GM10266 (cell line): Measurements from ENCODE around the gene PLEKHG7.

Experiments used
- DNase-seq: peaks from one replicate; pipeline ENCODE4 v3.0.0; 2012; ENCODE audit errors: extremely low spot score
- TF ChIP-seq, protein P1 (sequence below): IDR thresholded peaks from 2 replicates; pipeline ENCODE4 v1.5.1; 2012; ENCODE audit warnings: mild to moderate bottlenecking, low read depth; ENCODE audit not compliant: control insufficient read depth, insufficient read depth; ENCODE audit errors: missing control alignments

PLEKHG7 gene

DNA sequence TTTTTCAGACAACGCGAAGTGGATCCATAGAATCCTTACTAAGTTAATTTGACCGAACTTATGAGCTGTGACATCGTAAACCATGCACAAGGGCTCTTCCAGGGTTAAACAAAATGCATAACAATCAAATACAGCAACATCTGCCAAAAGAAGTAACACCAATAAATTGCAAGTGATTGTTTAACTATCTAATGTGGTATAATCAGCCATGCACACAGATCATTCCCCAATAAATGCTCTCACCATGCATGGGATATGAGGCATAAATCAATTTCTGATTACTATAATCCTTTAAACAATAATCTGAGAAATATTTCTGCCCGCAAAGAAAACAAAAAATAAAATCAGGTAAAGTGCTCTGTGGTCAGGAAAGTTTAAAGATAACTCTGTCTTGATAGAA lies 7.7 kb upstream of the PLEKHG7 start:
- no peak for DNase-seq
- TF ChIP-seq, protein P1, sequence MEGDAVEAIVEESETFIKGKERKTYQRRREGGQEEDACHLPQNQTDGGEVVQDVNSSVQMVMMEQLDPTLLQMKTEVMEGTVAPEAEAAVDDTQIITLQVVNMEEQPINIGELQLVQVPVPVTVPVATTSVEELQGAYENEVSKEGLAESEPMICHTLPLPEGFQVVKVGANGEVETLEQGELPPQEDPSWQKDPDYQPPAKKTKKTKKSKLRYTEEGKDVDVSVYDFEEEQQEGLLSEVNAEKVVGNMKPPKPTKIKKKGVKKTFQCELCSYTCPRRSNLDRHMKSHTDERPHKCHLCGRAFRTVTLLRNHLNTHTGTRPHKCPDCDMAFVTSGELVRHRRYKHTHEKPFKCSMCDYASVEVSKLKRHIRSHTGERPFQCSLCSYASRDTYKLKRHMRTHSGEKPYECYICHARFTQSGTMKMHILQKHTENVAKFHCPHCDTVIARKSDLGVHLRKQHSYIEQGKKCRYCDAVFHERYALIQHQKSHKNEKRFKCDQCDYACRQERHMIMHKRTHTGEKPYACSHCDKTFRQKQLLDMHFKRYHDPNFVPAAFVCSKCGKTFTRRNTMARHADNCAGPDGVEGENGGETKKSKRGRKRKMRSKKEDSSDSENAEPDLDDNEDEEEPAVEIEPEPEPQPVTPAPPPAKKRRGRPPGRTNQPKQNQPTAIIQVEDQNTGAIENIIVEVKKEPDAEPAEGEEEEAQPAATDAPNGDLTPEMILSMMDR: no peak

DNA sequence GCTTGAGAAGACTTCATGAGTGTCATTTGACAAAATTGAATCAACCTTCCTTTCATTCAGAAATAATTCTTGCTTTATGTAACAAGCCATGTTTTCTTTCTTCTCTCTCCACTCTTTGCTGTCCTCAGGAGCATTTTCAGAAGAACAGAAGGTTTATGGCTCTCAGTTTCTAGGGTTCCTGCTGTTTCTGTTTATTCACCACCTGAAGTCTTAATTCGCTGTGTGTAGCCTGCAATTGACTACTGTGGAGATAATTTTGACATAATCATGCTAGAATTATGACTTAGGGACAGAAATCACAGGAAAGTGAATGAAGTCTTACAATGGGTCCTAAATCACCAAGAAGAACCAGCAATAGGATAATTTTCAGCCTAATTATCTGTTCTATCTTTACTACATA lies 7.2 kb upstream of the PLEKHG7 start:
- TF ChIP-seq, protein P1: no peak
- DNase-seq: no peak

DNA sequence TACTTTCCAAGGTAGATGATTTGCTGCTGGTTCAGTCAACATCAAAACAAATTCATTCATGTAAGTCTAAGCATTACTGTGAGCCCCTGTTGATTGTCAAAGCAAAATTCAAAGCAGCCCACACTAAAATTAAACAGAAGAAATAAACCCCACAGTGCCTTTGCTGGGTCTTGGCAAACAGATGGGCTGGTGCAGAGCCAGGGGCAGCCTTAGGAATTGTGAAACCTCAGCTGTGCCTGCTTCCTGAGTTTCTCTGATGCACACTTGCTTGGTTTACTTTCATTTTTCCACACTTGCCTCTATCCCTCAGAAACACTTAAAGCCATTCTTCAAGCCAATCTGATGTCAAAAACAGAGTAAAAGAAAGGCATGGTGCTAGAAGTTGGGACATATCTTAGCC lies 6.6 kb upstream of the PLEKHG7 start:
- TF ChIP-seq, protein P1: no peak

DNA sequence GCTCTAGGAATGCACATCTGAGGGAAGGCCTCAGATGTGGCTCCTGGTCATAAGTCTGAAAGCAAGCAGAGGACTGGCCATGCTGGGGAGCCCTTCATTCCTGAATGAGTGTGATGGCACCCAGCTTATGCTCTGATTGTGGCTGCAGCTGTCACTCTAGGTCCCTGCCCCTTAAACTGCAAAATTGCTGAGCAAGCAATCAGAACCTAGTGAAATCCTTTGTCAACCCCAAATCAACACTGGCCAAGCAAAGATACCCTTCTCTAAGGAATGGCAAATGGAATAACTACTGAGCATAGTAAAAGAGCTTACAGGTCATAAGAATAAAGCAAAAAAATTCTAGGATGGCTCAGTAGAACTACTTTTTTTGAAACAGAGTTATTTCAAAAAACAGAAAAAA lies 4.3 kb upstream of the PLEKHG7 start:
- DNase-seq: no peak
- TF ChIP-seq, protein P1: no peak

More for the DNA sequence above, 6.6 kb upstream of the PLEKHG7 start:
- DNase-seq: no peak

DNA sequence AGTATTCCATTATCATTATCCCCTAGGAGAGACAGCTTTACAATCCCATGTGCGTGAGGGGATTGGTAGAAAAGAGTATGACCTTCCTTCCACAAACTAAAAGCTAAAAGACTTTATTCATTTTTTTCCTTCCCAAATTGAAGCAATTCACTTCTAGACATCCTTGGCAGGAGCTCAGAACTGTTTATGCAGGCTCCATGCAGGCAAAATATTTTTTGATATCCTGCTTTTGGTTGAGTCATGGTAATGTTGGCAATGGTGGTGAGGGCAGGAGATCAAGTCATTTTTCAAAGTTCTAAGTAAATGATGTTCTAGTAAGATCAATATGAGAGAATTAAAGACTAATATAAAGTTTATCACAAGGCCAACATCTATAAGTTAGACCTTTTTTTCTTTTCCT lies 1.3 kb upstream of the PLEKHG7 start:
- DNase-seq: no peak
- TF ChIP-seq, protein P1: no peak

DNA sequence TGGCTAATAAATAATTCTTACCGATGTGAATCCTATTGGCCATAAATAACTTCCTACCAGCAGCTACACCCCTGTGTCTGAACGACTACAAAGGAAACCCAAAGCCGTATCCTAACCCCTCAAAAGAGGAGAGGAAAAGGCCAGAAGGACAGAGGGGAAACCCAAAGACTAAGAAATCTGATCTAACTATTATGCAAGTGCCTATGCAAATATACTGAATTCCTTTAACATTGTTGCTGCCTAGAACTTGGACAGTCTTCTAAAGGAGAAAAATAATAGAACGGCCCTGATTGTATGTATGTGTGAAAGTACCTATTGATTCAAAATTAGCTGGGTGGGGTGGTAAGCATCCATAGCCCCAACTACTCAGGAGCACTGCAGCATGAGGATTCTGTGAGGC lies 997 bp downstream of the PLEKHG7 start:
- TF ChIP-seq, protein P1: no peak
- no peak for DNase-seq

DNA sequence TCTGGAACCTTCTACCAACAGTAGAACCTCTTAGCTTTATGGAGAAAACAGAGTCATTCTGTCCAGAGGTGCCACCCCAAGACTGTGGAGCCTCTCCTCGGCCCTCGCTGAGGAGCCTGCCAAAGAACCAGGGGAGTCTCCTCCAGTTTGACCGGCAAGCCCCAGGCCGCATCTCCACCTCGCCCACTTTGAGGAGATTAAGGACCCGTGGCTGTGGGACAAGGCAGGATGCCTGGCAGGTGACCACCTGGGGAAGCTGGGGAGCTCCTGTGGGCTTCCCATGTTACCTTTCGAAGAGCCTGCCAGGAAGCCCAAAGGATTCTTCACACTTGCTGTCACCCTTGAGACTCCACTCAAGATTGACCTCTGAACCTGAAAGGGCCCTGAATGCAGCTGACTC lies 3.8 kb downstream of the PLEKHG7 start:
- TF ChIP-seq, protein P1: no peak
- no peak for DNase-seq
